Stimulated activated CD8-positive, alpha-beta memory T cell treated with anti-CD3 and anti-CD28 coated beads, Interleukin-2, amount 100 ng/mL, for 48 hours (primary cell): ENCODE results near the gene OR10H2.
"Not testable (repeated sequence)": the region's sequence is repeated elsewhere in the genome, so short reads cannot be mapped to it uniquely, and the experiment has no call there.

ENCODE experiments used
- DNase-seq, 2 donors: peaks; one replicate each; pipeline ENCODE4 v3.0.0-alpha.2; 2020; ENCODE audit warnings: low read depth in 2 of 2

The OR10H2 gene

DNA sequence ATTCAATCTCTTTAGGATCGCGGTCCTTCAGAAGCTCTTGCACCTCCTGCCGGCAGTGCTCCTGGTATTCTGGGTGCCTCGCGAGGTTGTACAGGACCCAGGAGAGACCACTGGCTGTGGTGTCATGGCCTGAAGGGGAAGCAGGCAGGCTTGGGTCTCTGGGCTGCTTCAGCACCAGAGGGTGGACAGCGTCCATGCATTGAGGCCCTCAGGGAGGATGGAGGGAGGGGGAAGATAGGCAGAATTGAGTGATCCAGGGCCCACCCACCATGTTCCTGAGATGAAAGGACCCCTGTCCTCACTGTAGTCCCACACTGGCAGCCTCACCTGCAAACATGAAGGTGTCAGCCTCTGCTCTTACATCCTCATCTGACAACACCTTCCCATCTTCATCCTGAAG lies 41.8 kb downstream of the OR10H2 start:
- DNase-seq = no peak

DNA sequence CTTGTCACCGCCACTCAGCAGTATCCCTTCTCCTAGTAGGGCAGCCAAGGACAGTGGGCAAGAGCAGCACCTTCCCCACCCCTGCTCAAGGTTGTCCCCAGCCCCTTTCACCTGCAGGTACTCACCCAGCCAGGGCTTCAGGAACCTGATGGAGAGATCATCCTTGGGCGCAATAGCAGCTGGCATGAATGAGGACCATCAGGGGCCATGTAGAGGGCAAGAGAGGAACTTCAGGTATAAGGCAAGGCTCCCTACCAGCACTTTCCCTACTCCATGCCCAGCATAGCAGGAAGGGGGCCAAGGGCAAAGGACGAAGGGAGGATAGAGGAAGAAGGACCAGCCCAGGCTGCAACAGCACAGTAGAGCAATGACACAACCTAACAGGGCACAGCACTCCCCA lies 46.3 kb downstream of the OR10H2 start:
- DNase-seq = not testable (repeated sequence)

DNA sequence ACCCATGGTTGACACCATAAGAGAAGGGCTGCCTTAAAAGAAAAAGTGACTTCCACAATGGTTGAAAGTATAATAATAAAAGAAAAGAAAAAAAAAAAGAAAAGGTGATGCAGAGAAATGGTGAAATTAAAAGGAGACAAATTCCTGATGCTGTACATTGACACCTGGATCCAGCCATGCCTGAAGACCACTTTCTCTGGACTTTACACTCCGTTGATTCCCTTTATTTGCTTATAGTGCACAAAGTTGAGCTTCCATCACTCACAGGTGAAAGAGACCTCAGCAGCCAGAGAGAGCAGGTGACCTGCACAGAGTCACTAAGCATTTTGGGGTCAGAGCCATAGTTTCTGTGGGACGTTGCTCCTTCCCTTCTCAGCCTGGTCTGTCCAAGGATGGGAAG lies 47.4 kb downstream of the OR10H2 start:
- DNase-seq = no peak

DNA sequence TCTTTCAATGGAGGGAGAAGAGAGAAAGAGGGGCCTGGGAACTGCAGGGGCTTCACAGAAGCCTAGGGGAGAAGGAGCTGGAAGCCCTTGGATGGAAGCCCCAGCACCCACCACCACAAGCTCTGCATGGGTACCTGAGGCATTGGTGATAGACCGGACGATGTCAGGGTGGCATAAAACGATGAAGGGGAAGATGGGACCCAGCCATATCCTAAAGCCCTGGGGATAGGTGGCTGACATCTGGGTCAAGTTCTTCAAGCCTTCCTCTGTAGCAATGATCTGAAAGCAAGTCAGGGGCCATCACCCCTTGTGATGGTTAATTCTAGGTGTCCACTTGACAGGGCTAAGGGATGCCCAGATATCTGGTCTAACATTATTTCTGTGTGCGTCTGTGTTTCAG lies 48.4 kb downstream of the OR10H2 start:
- DNase-seq = no peak

DNA sequence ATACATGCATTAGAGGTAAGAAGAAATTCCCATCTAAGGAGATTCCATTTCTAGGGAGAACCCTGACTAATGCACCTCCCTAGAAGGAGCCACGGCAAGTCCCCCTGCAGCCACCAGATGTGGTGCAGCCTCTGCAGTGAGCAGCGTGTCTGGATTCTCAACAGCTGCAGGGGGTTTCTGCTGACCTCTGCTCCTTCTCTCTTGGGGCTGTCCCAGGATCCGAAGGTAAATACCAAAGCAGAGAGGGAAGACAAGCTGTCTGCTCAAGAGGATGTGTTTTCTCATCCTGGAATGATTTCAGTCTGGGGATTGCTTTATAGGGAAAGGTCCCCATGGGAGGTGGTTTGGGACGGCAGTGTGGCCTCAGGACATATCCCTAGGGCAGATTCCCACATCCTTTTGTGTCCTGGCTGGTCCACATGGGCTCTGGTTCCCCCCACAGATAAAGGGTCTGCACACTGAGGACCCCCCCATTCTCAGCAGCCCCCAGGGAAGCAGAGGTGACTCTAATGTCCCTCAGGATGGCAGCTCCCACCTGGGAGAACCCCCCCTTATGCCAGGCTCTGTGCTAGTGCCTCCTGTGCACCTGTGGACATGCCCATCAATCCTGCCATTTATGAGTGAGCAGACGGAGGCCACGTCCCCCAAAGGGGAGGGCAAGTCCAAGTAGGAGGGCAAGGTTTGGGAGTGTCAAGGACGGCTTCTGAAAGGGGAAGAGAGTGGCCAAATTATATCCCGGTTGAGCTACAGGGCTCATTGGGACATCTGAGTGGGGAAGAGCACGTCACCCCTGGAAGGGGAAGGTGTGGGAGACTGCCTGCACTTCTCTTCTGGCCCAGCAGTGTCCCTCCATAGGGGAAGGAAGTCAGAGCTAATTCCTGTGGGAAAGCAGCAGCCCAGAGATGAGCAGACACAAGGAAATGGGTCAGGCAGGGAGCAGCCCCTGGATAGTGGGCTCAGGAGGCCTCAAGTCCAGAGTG lies 49.5 kb downstream of the OR10H2 start:
- DNase-seq = no peak
